Ovary (tissue), 9 donors: Measurements from ENCODE around the gene STARD5. TPM values are rescaled to one million over a fixed set of nuclear protein-coding genes. Genes with fewer than 3 reads are reported as not detected.

Experiments used
- DNase-seq, 5 donors: peaks; one replicate each; pipeline ENCODE4 v3.0.0-alpha.2; 2019 to 2020
- H3K27ac ChIP-seq, 2 donors: fragments of 200-600 bp; one replicate each; pipeline versions ENCODE4 v1.5.1 to v1.8.0; 2019 to 2022
- H3K27me3 ChIP-seq: fragments of 200-600 bp; one replicate; pipeline ENCODE4 v1.8.0; 2022
- H3K36me3 ChIP-seq: fragments of 200-600 bp; sonication (generic); one replicate; pipeline ENCODE4 v1.5.1; 2019
- H3K4me1 ChIP-seq: one replicate; pipeline ENCODE4 v1.8.1; 2013; ENCODE audit warnings: mild to moderate bottlenecking, moderate library complexity; ENCODE audit not compliant: insufficient read depth
- H3K4me3 ChIP-seq: fragments of 200-600 bp; sonication (generic); one replicate; pipeline ENCODE4 v1.5.1; 2017
- H3K9me3 ChIP-seq, 2 donors: fragments of 200-600 bp in 1 of 2; sonication (generic) in 1 of 2; one replicate each; pipeline versions ENCODE4 v1.5.1 to v1.8.1; 2013 to 2019; ENCODE audit warnings: mild to moderate bottlenecking in 1 of 2, moderate library complexity in 1 of 2
- EP300 ChIP-seq: sonication (generic); formaldehyde crosslinking; IDR thresholded peaks from one replicate; pipeline ENCODE4 v1.6.1; 2017; ENCODE audit warnings: antibody characterized with exemption
- POLR2A ChIP-seq: fragments of 450-650 bp; IDR thresholded peaks from one replicate; pipeline ENCODE4 v1.6.1; 2017; ENCODE audit warnings: antibody characterized with exemption, mild to moderate bottlenecking, moderate library complexity
- WGBS, 3 donors: extraction: QIAGEN DNeasy Blood & Tissue Kit in 1 of 3; methylation state at CpG; one replicate each; pipeline versions ENCODE4 v1.1.5 to v1.1.7; 2013 to 2017; 5-methylcytosine and 5-hydroxymethylcytosine counted together
- intact Hi-C, 4 donors: fragments of 100-400 bp; cut with DNase I; formaldehyde crosslinking; loops; one replicate each; pipeline versions ENCODE4 v1.11.0 to v1.15.1; 2022 to 2023
- polyA plus RNA-seq, 2 donors: library from polyadenylated mRNA; stranded (reverse); fragments of 200-250 nt in 1 of 2; fragments of 350-450 nt in 1 of 2; fragmentation: Illumina TruSeq in 1 of 2; extraction: RNeasy Lipid Tissue Mini Kit (QIAGEN cat#74804) in 1 of 2; gene quantifications; one replicate each; pipeline ENCODE4 v1.2.3, GENCODE V29; 2013 to 2014
- total RNA-seq, 7 donors: library from RNA; depleted of rRNA in 2 of 7; stranded (reverse); fragments of >200 nt in 2 of 7; fragmentation: NEBNext Ultra II Directional in 3 of 7; extraction: Animal tissue kit (Norgen Biotek cat#: 25700) in 3 of 7; gene quantifications; one replicate each; pipeline versions ENCODE4 v1.1.0 to v1.2.4, GENCODE V29; 2016 to 2023
- TF ChIP-seq, protein P1 (sequence below), 3 donors: fragments of 450-650 bp in 2 of 3; fragments of 200-600 bp in 1 of 3; IDR thresholded peaks; one replicate each; pipeline versions ENCODE4 v1.5.1 to v1.8.0; 2016 to 2022; ENCODE audit warnings: antibody characterized with exemption in 3 of 3, mild to moderate bottlenecking in 1 of 3
- donor health status: DM: no; HTN: no; CAD: no; lungs with moderate emphysema.
- donor health status: DM: no; HTN: no; CAD: no.
- donor health status: Bipolar disorder and iron deficiency.
- donor health status: DM: yes; HTN: yes; CAD: no.
- donor health status: DM: no; HTN: no; CAD: no.
- donor health status: DM: yes; HTN: yes; CAD: no.

Gene STARD5
- total and polyA plus RNA-seq, 9 donors: 3.8 to 9.4 (median 6.3) TPM

DNA sequence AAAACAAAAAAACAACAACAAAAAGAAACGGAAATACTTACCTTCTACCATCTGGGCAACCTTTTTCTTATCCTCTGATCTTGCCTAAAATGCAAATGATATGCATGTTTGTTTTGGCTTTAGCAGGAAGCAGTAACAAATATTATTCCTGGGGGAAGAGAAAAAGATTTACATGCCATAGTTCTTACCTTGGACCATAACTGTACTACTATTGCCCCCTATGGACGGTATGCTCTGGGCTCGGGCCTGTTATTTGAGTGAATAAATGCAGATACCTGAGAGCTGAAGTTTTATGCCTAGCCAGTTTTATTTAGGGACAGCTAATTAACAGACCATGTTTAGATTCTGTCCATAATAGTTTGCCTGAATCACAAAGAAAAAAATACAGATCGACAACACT lies 12.6 kb upstream of the STARD5 start:
- no peaks in the 10 kb centered on the region for H3K9me3 ChIP-seq
- TF ChIP-seq POLR2A: no peak
- no peak for TF ChIP-seq EP300
- TF ChIP-seq, protein P1, sequence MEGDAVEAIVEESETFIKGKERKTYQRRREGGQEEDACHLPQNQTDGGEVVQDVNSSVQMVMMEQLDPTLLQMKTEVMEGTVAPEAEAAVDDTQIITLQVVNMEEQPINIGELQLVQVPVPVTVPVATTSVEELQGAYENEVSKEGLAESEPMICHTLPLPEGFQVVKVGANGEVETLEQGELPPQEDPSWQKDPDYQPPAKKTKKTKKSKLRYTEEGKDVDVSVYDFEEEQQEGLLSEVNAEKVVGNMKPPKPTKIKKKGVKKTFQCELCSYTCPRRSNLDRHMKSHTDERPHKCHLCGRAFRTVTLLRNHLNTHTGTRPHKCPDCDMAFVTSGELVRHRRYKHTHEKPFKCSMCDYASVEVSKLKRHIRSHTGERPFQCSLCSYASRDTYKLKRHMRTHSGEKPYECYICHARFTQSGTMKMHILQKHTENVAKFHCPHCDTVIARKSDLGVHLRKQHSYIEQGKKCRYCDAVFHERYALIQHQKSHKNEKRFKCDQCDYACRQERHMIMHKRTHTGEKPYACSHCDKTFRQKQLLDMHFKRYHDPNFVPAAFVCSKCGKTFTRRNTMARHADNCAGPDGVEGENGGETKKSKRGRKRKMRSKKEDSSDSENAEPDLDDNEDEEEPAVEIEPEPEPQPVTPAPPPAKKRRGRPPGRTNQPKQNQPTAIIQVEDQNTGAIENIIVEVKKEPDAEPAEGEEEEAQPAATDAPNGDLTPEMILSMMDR (IDR thresholded peaks at IDR 0.05): no peak
- no peak overlapping the region for H3K4me3 ChIP-seq
- no peak for DNase-seq
- no peaks in the 10 kb centered on the region for H3K27me3 ChIP-seq
- H3K4me1 ChIP-seq: peaks cover 6% of the 10 kb centered on the region
- intact Hi-C loops: no loop called here
- WGBS, 3 donors: 89 to 93% (median 91%) methylated on average over 4 of the region's 4 CpGs
- no peaks in the 10 kb centered on the region for H3K36me3 ChIP-seq
- no peak overlapping the region for H3K27ac ChIP-seq

DNA sequence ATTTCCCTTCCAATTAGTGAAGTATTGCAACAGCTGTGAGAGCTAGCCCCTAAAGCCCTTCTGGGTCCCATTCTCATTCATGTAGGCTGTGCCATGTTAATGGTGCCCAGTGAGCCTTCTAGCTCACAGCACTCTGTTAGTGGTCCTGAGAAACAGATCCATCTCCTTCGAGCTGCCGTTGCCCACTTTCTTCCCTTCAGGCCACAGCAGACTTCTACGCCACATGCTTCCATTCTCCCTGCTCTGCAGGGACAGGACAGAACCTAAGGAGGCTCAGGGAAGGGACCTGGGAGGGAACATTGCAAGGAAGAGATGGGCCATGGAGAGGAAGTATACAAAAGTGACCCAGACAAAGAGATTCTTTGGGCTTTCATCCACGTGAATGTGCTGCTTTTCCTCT lies 11.7 kb upstream of the STARD5 start:
- peaks cover 11% of the 10 kb centered on the region for H3K4me1 ChIP-seq
- intact Hi-C loops: no loop called here
- 88 to 91% (median 91%) methylated on average over 4 of the region's 4 CpGs for WGBS, 3 donors

DNA sequence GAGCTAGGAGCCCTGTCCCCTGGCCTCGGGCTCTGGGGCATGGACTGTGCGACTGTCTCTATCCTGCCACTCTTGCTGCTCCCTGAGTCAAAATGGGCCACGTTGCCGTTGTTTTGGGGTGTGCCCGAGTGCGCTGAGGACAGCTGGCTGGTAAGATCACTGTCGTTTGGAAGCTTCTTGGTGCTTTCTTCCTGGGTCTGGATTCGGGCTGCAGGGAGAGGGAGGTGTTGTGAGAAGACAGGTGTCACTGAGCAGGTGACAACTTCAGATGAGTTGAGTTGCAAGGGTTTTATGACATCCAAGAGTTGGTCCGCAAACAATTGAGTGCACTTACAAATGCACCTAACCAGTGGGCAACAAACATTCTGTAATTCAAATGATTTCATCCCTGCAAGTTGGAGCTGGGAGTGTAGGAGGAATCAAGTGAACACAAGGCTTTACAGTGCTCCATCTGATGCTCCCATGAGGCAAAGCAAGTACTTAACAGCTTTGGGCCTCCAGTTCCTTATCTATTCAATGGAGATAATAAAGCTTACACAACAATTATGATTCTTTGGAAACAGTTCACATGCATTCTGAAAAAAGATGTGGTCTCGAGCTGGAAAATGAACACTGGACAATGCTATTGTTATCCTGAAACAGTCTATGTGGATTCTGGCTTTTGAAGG lies 11.0 kb upstream of the STARD5 start:
- intact Hi-C loops: no loop called here
- TF ChIP-seq, protein P1 (IDR thresholded peaks at IDR 0.05): no peak
- no peak for TF ChIP-seq EP300
- WGBS, 3 donors: 81 to 87% (median 81%) methylated on average over 10 of the region's 10 CpGs

More for the DNA sequence above, 11.7 kb upstream of the STARD5 start:
- no peak for DNase-seq
- Histone ChIP-seq H3K36me3 (no peaks in the 10 kb centered on the region), H3K27ac (no peak overlapping the region), H3K4me3 (no peak overlapping the region), H3K9me3 (no peaks in the 10 kb centered on the region), H3K27me3 (no peaks in the 10 kb centered on the region)
- no peak for TF ChIP-seq EP300
- TF ChIP-seq POLR2A: no peak
- TF ChIP-seq, protein P1 (IDR thresholded peaks at IDR 0.05): no peak

DNA sequence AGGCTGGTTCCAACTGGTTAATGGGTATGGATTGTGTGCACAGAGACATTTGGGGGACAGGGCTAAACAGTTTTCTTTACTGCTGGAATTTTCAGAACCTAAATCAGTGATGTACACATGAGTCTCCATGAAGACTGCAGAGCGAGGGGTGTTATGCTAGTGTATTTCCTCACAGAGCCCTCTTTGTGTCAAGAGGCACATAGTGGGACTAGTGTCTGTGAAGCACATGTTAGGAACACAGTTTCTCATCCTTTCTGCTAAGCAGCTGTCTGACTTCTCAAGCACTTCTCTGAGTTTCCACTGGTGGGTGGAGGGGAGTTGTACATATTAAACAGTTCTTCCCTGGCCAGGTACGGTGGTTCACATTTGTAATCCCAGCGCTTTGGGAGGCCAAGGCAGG lies 9.4 kb upstream of the STARD5 start:
- WGBS, 3 donors: 96 to 99% (median 98%) methylated on average over 3 of the region's 3 CpGs
- Histone ChIP-seq H3K27ac (no peak overlapping the region), H3K4me1 (peaks cover 15% of the 10 kb centered on the region), H3K36me3 (no peaks in the 10 kb centered on the region), H3K27me3 (no peaks in the 10 kb centered on the region), H3K9me3 (no peaks in the 10 kb centered on the region), H3K4me3 (no peak overlapping the region)
- TF ChIP-seq EP300: no peak
- TF ChIP-seq, protein P1 (IDR thresholded peaks at IDR 0.05): no peak
- DNase-seq: no peak
- intact Hi-C loops: no loop called here

More for the DNA sequence above, 11.0 kb upstream of the STARD5 start:
- no peak overlapping the region for H3K27ac ChIP-seq
- no peak for DNase-seq
- no peak overlapping the region for H3K4me3 ChIP-seq
- no peaks in the 10 kb centered on the region for H3K36me3 ChIP-seq
- H3K9me3 ChIP-seq: no peaks in the 10 kb centered on the region
- no peaks in the 10 kb centered on the region for H3K27me3 ChIP-seq
- H3K4me1 ChIP-seq: peaks cover 15% of the 10 kb centered on the region
